PC-9 (cell line): ENCODE measurements around the gene RPS6KA3.

Source experiments
- EZH2 ChIP-seq: fragments of 200-600 bp; sonication (generic); IDR thresholded peaks from 2 replicates; pipeline ENCODE4 v1.8.0; 2017; ENCODE audit warnings: antibody characterized with exemption, low read depth
- TF ChIP-seq, protein P1 (sequence below): fragments of 200-600 bp; sonication (generic); conservative IDR thresholded peaks from 2 replicates; pipeline ENCODE4 v1.6.1; 2017; ENCODE audit warnings: mixed run types, antibody characterized with exemption, mild to moderate bottlenecking, moderate library complexity

DNA sequence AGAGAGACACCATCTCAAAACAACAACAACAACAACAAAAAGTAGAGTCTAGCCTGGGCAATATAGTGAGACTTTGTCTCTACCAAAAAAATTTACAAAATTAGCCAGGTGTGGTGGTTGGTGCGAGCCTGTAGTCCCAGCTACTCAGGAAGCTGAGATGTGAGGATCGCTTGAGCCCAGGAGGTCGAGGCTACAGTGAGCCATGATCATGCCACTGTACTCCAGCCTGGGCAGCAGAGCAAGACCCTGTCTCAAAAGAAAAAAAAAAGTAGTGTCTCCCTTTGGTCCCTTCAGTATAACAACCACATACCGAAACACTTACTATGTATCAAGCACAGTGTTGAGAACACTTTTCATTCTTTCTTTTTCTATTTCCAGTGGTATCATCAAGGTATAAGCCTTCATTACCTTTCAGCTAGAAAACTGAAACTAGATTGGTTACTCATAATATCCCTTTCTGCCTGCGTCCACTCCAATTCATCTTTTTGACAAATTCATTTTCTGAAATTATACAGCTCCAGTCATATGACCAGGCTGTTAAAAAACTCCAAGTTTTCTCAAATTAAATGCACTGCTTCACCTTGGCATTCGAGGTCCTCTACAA, 54.1 kb downstream of the RPS6KA3 start:
- TF ChIP-seq, protein P1, sequence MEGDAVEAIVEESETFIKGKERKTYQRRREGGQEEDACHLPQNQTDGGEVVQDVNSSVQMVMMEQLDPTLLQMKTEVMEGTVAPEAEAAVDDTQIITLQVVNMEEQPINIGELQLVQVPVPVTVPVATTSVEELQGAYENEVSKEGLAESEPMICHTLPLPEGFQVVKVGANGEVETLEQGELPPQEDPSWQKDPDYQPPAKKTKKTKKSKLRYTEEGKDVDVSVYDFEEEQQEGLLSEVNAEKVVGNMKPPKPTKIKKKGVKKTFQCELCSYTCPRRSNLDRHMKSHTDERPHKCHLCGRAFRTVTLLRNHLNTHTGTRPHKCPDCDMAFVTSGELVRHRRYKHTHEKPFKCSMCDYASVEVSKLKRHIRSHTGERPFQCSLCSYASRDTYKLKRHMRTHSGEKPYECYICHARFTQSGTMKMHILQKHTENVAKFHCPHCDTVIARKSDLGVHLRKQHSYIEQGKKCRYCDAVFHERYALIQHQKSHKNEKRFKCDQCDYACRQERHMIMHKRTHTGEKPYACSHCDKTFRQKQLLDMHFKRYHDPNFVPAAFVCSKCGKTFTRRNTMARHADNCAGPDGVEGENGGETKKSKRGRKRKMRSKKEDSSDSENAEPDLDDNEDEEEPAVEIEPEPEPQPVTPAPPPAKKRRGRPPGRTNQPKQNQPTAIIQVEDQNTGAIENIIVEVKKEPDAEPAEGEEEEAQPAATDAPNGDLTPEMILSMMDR = no peak
- TF ChIP-seq EZH2 = no peak
